GM10248 (cell line): Measurements from ENCODE around the gene LRRC7.

Source experiments
- CTCF ChIA-PET: fragments of 300-600 bp; sonication (Branson Sonifier 250); formaldehyde crosslinking; extraction: SDS; loops from one replicate; lab custom pipeline; 2021; ENCODE audit warnings: antibody characterized with exemption; lab: Yijun Ruan, JAX
- POLR2A ChIA-PET: fragments of 350-650 bp; sonication (Branson Sonifier 250); formaldehyde crosslinking; extraction: SDS; loops from one replicate; lab custom pipeline; 2020; ENCODE audit warnings: antibody characterized with exemption; lab: Yijun Ruan, JAX
- DNase-seq: peaks from one replicate; pipeline ENCODE4 v3.0.0; 2012; ENCODE audit errors: extremely low spot score
- TF ChIP-seq, protein P1 (sequence below): IDR thresholded peaks from 2 replicates; pipeline ENCODE4 v1.5.1; 2012; ENCODE audit warnings: mild to moderate bottlenecking, low read depth; ENCODE audit errors: extremely low read depth, missing control alignments, control extremely low read depth

The LRRC7 gene

DNA sequence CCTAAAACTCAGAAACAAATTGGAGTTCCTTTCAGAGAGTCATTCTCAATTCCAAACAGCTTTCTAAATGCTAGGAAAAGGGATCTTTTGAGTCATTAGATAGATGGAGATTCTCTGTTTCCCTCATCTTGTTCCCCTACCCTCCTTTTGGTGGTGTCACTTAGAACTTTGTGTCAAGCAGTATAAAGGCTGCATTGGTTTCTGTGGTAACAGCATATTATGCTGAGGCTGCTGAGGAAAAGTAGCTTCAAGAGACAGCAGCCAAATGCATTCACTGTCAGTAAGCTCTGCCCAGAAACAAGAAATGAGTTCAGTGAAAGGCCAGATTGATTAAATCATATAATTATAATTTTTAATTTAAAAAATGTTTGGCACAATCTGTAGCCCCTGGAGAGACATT is 493.5 kb downstream of the LRRC7 start:
- POLR2A ChIA-PET: no interaction called here
- CTCF ChIA-PET: no interaction called here
- DNase-seq: no peak
- TF ChIP-seq, protein P1, sequence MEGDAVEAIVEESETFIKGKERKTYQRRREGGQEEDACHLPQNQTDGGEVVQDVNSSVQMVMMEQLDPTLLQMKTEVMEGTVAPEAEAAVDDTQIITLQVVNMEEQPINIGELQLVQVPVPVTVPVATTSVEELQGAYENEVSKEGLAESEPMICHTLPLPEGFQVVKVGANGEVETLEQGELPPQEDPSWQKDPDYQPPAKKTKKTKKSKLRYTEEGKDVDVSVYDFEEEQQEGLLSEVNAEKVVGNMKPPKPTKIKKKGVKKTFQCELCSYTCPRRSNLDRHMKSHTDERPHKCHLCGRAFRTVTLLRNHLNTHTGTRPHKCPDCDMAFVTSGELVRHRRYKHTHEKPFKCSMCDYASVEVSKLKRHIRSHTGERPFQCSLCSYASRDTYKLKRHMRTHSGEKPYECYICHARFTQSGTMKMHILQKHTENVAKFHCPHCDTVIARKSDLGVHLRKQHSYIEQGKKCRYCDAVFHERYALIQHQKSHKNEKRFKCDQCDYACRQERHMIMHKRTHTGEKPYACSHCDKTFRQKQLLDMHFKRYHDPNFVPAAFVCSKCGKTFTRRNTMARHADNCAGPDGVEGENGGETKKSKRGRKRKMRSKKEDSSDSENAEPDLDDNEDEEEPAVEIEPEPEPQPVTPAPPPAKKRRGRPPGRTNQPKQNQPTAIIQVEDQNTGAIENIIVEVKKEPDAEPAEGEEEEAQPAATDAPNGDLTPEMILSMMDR: no peak

DNA sequence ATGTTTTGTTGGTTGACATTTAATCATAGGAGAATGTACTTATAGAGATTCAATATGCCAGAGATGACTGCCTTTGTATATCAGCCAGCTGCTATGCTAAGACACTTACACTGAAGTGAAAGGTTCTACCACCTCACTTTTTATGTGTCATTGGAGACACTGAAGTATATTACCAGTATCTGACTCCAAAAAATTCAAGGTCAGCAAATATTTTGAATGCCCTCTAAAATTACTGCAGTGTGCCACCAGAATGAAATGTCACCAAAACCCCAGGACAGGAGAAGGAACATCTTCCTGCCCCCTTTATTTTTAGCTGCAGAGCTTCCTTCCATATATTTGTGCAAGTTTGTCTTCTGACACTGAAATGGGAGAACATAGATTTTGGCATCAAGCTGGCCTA is 496.1 kb downstream of the LRRC7 start:
- CTCF ChIA-PET: interaction anchor here (0.9 kb wide), 1 partner anchor 9 kb away, joined by 4 read pairs; no protein-coding TSS in a partner anchor
- TF ChIP-seq, protein P1: no peak
- POLR2A ChIA-PET: no interaction called here

GRCh38 chr1:70066711-70067110 is 499.0 kb downstream of the LRRC7 start:
- CTCF ChIA-PET: interaction anchor here (0.7 to 1.3 kb wide), 2 partner anchors 14 to 27 kb away, joined by 3 to 4 read pairs; no protein-coding TSS in a partner anchor
- DNase-seq: no peak
- TF ChIP-seq, protein P1: no peak

More for the DNA sequence above, 496.1 kb downstream of the LRRC7 start:
- no peak for DNase-seq

DNA sequence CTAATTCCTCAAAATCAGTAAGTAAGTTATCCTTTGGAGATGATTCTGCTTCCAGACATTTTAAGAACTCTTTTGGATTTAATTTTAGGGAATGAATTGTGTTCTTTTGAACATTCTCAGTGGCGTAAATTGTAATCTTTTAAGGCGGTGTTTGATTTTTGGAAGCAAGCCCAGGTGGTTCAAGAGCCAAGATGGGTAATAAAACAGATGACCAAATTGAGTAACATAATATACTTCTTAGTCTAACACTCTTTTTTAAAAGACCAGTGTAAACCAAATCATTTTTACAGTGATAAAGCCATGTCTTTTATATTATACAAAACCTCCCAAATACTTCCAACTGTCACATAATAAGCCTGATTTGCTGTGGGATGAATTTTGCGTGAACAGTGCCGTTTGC is 503.9 kb downstream of the LRRC7 start:
- TF ChIP-seq, protein P1: no peak
- ChIA-PET CTCF (interaction anchor here (1.1 kb wide), 1 partner anchor 14 kb away, joined by 3 read pairs; no protein-coding TSS in a partner anchor), POLR2A (no interaction called here)
- DNase-seq: no peak

More at GRCh38 chr1:70066711-70067110, 499.0 kb downstream of the LRRC7 start:
- POLR2A ChIA-PET: no interaction called here

- TF ChIP-seq, protein P1: no peak
- no peak for DNase-seq
- ChIA-PET POLR2A (no interaction called here), CTCF (interaction anchor here (0.8 to 1.5 kb wide), 4 partner anchors 9 to 96 kb away, joined by 3 to 4 read pairs (median 4); no protein-coding TSS in a partner anchor)
Measured at GRCh38 chr1:70072231-70072751, 504.6 kb downstream of the LRRC7 start.

DNA sequence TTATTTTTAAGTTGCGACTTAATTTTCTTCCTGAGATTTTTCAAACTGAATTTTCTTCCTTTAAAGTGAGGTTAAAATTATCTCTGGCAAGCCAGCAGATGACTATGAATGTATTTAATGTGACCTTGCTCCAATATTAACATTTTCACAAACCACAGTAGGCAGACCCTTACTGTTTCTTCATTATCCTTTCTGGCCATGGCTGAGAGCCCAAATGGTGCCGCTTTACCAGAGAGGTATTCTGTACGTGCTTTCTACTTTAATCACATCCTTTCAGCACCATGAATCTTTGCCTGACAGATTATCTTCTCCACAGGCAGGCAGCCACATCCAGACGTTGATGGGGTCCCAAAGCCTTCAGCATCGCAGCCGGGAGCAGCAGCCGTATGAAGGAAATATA is 508.0 kb downstream of the LRRC7 start:
- POLR2A ChIA-PET: no interaction called here
- no peak for DNase-seq
- TF ChIP-seq, protein P1: no peak
- CTCF ChIA-PET: no interaction called here

DNA sequence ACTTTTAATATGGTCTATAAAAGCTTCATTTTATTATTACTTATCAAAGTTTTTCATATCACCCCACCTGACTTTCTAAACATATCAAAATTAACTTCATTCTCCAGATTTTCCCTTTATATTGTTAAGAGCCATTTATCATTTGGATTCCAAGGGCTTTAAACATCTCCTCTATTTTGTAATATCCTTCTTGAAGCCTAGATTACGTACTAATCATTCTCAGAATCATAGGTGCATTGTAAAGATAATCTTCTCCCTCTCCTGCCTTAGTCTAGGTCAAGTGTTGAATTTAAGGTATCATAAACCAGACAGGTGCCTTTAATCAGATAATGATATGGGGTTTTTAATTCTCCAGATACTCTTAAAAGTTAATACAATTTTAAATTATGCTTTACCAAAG is 509.3 kb downstream of the LRRC7 start:
- CTCF ChIA-PET: interaction anchor here (1.6 kb wide), 1 partner anchor 9 kb away, joined by 4 read pairs; no protein-coding TSS in a partner anchor

More for the DNA sequence above, 509.3 kb downstream of the LRRC7 start:
- POLR2A ChIA-PET: no interaction called here
- no peak for DNase-seq
- TF ChIP-seq, protein P1: no peak
